Measurements from ENCODE around the gene CAB39L.

Gene CAB39L

DNA sequence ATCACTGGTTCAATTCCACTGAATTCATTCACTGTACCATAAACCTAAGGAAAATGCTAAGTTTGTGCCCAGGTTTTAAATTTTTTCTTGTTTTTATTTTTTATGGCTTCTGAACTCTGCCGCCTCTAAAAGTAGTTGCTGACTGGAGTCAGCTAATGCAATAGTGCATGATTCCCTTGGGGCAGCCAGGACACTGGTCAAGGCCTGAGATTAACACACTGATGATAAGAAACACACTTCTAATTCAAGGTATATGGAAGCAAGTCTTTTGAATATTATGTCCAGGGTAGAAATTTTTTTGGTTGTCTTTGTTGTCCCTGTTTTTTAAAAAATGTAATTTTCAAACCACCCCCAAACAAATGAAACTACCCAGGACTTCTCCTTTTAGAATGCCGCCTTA lies 123.9 kb downstream of the CAB39L start:
- no peak overlapping the region for H3K4me3 ChIP-seq (ENCODE audit: low read depth in 1 of 2, low read length in 1 of 2)
- no peaks in the 10 kb centered on the region for H3K36me3 ChIP-seq
- H3K4me1 ChIP-seq (ENCODE audit: control insufficient read depth in 1 of 2, insufficient read depth in 1 of 2, low read depth in 1 of 2, low read length in 1 of 2) = no peaks in the 10 kb centered on the region
- H3K27me3 ChIP-seq = no peaks in the 10 kb centered on the region
- TF ChIP-seq, protein P1, sequence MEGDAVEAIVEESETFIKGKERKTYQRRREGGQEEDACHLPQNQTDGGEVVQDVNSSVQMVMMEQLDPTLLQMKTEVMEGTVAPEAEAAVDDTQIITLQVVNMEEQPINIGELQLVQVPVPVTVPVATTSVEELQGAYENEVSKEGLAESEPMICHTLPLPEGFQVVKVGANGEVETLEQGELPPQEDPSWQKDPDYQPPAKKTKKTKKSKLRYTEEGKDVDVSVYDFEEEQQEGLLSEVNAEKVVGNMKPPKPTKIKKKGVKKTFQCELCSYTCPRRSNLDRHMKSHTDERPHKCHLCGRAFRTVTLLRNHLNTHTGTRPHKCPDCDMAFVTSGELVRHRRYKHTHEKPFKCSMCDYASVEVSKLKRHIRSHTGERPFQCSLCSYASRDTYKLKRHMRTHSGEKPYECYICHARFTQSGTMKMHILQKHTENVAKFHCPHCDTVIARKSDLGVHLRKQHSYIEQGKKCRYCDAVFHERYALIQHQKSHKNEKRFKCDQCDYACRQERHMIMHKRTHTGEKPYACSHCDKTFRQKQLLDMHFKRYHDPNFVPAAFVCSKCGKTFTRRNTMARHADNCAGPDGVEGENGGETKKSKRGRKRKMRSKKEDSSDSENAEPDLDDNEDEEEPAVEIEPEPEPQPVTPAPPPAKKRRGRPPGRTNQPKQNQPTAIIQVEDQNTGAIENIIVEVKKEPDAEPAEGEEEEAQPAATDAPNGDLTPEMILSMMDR (IDR thresholded peaks at IDR 0.05) = no peak
- H3K27ac ChIP-seq = no peak overlapping the region
- H3K9me3 ChIP-seq = no peaks in the 10 kb centered on the region

DNA sequence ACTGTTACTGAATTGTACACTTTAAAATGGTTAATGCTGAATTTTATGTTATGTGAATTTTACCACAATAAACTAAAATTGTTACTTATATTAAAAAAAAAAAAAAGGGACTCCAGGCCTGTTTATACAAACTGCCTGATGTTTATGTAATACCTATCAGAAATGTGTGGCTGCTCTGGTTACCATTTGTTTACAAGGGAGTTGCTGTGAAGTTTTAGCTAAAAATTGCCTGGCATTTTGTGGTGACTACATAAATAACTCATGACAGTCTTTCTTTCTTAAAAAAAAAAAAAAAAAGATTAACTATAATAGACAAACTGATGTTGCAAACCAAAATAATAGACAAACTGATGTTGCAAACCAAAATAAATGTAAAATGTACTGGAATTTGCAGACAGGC lies 124.3 kb downstream of the CAB39L start:
- Histone ChIP-seq H3K4me1 (ENCODE audit: control insufficient read depth in 1 of 2, insufficient read depth in 1 of 2, low read depth in 1 of 2, low read length in 1 of 2) (no peaks in the 10 kb centered on the region), H3K27me3 (no peaks in the 10 kb centered on the region), H3K27ac (no peak overlapping the region), H3K36me3 (no peaks in the 10 kb centered on the region), H3K9me3 (no peaks in the 10 kb centered on the region), H3K4me3 (ENCODE audit: low read depth in 1 of 2, low read length in 1 of 2) (no peak overlapping the region)
- TF ChIP-seq, protein P1 (IDR thresholded peaks at IDR 0.05) = no peak

DNA sequence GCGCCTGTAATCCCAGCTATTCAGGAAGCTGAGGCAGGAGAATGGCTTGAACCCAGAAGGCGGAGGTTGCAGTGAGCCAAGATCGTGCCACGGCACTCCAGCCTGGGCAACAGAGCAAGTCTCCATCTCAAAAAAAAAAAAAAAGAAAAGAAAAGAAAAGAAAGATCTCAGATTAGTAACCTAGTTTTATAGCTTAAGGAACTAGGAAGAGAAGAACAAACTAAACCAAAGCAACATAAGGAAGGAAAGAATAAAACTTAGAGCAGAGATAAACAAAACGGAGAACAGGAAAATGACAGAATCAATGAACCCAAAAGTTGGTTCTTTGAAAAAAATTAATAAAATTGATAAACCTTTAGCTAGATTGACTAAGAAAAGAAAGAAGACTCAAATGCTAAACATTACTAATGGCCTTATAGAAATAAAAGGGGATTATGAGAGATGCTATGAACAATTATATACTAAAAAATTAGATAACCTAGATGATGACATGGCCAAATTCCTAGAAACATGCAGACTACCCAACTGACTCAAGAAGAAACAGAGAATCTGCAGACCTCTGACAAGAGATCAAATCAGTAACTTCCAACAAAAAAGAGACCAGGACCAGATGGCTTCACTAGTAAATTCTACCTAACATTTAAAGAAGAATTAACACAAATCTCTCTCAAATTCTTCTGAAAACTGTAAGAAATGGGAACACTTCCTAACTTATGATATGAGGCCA lies 127.9 kb downstream of the CAB39L start:
- no peak overlapping the region for H3K27ac ChIP-seq
- no peaks in the 10 kb centered on the region for H3K9me3 ChIP-seq
- H3K36me3 ChIP-seq = no peaks in the 10 kb centered on the region
- no peaks in the 10 kb centered on the region for H3K4me1 ChIP-seq (ENCODE audit: control insufficient read depth in 1 of 2, insufficient read depth in 1 of 2, low read depth in 1 of 2, low read length in 1 of 2)
- TF ChIP-seq, protein P1 (IDR thresholded peaks at IDR 0.05) = no peak
- no peaks in the 10 kb centered on the region for H3K27me3 ChIP-seq
- H3K4me3 ChIP-seq (ENCODE audit: low read depth in 1 of 2, low read length in 1 of 2) = no peak overlapping the region

DNA sequence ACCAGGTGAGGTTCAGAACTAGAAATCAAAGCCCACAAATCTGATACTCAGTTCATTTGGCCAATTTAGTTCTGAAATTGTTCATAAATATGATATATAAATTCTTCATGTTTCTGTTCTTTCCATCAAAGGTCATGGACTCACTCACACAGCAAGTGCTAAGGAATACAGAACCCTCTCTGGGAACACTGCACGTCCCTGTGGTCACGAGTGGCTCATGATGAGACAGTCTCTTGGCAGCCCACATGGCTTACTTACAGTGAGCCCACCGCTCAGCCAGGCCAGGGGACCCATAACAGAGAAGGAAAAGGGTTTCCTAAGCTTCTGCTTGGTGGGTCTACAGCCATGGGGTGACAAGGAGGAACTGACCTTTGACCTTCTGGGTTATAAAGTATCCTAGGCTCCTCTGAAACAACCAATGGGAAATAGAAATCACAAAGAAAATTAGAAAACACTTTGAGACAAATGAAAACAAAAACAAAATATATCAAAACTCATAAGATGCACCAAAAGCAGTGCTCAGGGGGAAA lies 128.8 kb downstream of the CAB39L start:
- H3K4me3 ChIP-seq (ENCODE audit: low read depth in 1 of 2, low read length in 1 of 2) = no peak overlapping the region
- H3K9me3 ChIP-seq = no peaks in the 10 kb centered on the region
- H3K4me1 ChIP-seq (ENCODE audit: control insufficient read depth in 1 of 2, insufficient read depth in 1 of 2, low read depth in 1 of 2, low read length in 1 of 2) = no peaks in the 10 kb centered on the region
- H3K27ac ChIP-seq = no peak overlapping the region
- TF ChIP-seq, protein P1 (IDR thresholded peaks at IDR 0.05) = no peak
- H3K27me3 ChIP-seq = no peaks in the 10 kb centered on the region
- H3K36me3 ChIP-seq = peaks cover 3% of the 10 kb centered on the region

DNA sequence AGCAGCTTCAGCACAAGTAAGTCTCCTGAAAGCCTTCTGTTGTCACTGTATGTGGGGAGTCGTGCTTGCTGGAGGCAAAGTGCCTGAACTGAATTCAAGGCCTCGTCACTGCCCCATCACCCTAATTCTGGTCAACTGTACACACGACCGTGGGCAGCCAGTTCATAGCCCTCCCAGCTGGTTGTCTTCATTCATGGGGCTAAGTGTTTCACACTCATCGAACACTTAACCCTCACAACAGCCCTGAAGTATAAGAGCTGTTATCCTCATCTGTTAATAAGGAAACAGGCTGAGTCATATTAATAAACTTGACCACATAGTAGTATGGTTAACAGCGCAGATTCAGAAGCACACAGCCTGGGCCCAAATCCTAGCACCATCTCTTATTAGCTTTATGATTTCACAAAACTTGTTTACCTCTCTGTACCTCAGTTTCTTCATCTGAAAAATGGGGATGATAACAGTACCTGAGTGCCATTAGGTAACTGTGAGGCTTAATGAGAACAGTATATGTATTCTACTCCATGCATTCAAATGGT lies 129.5 kb downstream of the CAB39L start:
- H3K4me3 ChIP-seq (ENCODE audit: low read depth in 1 of 2, low read length in 1 of 2) = no peak overlapping the region
- TF ChIP-seq, protein P1 (IDR thresholded peaks at IDR 0.05) = no peak
- H3K4me1 ChIP-seq (ENCODE audit: control insufficient read depth in 1 of 2, insufficient read depth in 1 of 2, low read depth in 1 of 2, low read length in 1 of 2) = no peaks in the 10 kb centered on the region
- H3K9me3 ChIP-seq = no peaks in the 10 kb centered on the region
- H3K36me3 ChIP-seq = peaks cover 8% of the 10 kb centered on the region
- H3K27me3 ChIP-seq = no peaks in the 10 kb centered on the region
- H3K27ac ChIP-seq = no peak overlapping the region

Data from neutrophil (primary cell).